Left renal cortex interstitium (tissue), 4 donors: Measurements from ENCODE around the gene SNAP29. TPM values are rescaled to one million over a fixed set of nuclear protein-coding genes. Genes with fewer than 3 reads are reported as not detected.
"Not testable (repeated sequence)": the region's sequence is repeated elsewhere in the genome, so short reads cannot be mapped to it uniquely, and the experiment has no call there.

Experiments used
- DNase-seq, 4 donors: peaks; one replicate each; pipeline ENCODE4 v3.0.0-alpha.2; 2013; ENCODE audit warnings: low read depth in 4 of 4, low spot score in 2 of 4, missing footprints in 1 of 4
- polyA plus RNA-seq, 4 donors: library from polyadenylated mRNA; unstranded; fragments of 120-200 nt; gene quantifications; one replicate each; pipeline ENCODE4 v1.2.1, GENCODE V29; 2013; ENCODE audit not compliant: insufficient read length in 4 of 4

Gene SNAP29
- polyA plus RNA-seq, 4 donors, result 30.1 to 33.8 (median 30.4) TPM

GRCh38 chr22:20834206-20834605 is 24.6 kb upstream of the SNAP29 start:
- no peak for DNase-seq

- no peak for DNase-seq
Measured at GRCh38 chr22:20834725-20835124, 24.1 kb upstream of the SNAP29 start.

- DNase-seq, result no peak
Measured at GRCh38 chr22:20836987-20837823, 21.6 kb upstream of the SNAP29 start.

GRCh38 chr22:20839354-20839753 is 19.5 kb upstream of the SNAP29 start:
- DNase-seq, result not testable (repeated sequence)

GRCh38 chr22:20839837-20840645 is 18.8 kb upstream of the SNAP29 start:
- no peak for DNase-seq

DNA sequence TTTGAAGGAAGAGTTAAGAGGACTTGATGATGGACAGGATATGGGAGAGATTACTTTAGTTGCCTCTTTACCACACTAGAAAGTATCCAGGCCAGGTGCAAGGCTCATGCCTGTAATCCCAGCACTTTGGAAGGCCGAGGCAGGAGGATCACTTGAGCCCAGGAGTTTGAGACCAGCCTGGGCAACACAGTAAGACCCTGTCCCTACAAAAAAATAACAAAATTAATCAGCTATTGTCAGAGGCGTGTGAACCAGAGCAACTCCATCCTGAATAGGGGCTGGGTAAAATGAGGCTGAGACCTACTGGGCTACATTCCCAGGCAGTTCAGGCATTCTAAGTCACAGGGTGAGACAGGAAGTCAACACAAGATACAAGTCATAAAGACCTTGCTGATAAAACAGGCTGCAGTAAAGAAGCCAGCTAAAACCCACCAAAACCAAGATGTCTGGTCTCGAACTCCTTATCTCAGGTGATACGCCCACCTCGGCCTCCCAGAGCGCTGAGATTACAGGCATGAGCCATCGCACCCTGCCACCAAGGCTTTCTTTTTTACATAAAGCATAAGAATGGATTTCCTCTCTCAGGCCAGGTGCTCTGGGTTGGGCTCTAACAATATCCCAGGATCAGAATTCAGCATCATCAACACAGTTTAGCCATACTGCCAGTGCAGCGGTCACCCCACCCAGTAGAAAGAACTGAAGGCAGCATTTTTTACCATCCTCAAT is 18.0 kb upstream of the SNAP29 start:
- no peak for DNase-seq

GRCh38 chr22:20843501-20843900 is 15.3 kb upstream of the SNAP29 start:
- no peak for DNase-seq

DNA sequence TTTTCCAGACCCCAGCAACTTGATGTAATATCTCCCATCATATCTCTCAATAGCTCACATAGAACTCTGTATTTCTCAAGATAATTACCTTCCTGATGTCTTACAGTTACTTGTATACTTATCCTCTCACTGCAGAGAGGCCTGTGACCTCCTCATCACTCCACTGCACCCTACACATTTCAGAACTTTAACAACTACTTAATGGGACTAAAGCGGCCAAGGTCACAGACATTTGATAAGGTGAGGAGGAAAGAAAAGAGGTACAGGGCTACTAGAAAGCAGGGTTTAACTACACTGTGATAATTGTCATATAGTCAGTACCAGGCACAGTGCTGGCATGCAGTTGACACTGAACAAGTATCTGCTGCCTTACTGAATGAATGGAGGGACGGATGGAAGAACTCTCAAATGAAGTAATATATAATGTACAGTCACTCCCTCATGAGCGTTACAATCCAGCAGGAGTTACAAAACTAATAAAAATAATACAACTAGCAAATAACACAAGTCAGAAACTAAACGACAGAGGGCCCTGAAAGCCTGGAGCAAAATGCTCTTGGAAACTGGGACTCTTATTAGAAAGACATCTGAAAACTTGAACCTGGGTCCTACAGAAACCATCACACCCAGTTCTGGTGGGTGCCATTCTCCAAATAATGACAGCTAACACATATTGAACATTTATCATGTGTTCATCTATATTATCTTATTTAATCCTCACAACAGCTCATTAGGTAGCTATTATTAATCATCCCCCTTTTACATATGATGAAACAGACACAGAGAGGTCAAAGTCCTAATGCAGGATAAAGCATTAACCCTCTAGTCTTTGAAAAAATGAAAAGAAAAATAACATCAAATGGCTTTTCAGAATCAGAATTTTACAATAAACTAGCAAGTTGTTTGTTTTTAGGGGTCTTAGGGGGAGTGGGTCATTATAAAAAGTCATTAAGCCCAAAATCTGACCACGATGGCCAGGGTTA is 14.5 kb upstream of the SNAP29 start:
- DNase-seq, result no peak

DNA sequence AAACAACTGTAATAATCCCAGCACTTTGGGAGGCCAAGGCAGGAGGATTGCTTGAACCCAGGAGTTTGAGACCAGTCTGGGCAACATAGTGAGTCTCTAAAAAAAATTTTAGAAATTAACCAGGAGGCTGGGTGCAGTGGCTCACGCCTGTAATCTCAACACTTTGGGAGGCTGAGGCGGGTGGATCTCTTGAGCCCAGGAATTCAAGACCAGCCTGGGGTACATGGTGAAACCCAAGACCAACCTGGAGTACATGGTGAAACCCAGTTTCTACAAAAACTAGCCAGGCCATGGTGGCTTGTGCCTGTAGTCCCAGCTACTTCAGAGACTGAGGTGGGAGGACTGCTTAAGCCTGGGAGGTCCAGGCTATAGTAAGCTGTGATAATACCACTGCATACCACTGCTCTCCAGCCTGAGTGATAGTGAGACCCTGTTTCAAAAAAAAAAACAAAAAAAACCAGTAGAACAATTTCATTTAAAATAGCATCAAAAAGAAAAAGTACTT is 11.4 kb upstream of the SNAP29 start:
- DNase-seq, result no peak

GRCh38 chr22:20852076-20852475 is 6.7 kb upstream of the SNAP29 start:
- DNase-seq, result no peak

- DNase-seq, result no peak
Measured at GRCh38 chr22:20852503-20852902, 6.3 kb upstream of the SNAP29 start.

DNA sequence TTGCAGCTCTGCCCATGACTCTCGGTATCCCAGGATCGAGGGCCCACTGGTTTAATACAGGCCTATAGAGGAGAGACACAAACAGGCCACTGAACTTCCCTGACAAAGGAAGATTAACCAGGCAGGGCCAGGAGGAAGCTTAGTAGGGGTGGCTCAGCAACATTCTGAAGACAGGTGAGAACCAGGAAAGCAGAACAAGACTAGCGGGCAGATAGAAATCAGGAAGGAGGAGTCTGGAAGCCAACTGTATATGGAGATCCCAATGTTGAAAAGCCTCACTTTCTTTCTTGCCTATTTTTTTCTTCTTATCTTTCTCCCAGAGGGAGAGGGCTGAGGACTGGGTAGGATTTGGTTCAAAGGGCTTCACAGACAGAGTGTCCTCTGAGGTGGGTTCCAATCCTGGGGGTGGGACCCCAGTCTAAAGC is 5.6 kb upstream of the SNAP29 start:
- DNase-seq, result no peak

DNA sequence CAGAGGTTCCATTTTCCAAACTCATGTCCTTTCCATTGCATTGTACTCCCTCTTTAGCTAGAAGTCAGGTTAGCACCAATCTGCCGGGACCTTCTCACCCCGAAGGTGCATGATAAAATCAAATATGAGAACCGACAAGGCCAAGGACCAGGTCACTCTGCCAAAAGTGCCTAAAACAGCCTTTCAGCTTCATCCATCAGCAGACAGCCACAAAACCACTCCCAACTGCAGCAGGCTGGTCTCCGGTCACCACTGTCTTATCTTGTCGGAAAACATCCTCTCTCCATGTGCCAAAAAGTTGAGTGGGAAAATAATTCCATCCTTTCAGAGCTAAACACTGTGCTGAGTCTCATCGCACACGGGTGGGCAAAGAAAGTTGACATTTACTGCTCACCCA is 1.6 kb upstream of the SNAP29 start:
- no peak for DNase-seq

DNA sequence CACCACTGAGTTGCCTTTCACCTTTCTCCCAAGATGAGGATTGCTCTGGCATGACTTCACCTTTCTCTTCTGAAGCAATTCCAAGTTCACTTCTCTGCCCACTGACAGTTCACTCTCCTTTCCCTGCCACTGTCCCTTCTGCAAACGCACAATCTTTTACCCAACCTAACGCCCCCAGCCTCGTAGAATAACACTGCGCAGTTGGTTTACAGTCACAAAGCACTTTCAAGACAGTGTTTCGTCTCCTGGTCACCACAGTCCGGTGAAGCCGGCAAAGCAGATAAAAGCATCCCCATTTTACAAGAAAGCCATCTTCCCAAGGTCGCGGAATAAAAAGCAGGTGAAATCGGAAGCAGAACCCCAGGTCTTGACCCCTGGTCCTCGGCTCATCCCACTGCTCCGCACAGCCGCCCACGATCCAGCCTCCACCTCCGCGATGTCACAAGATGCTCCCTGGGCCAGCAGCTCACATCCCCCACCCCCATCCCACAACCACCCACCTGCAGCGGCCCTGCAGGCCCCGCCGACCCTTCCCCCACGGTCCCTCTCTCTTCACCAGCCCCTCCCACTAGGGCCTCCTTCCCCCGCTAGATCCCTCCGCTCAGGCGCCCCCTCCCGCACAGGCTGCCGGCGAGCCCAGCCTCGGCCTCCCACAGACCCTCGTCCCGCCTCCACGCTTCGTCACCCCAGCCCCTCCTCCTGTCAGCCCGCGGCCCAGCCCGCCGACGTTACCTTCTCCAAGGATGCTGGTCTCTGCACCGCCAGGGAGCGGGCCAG is 781 bp upstream of the SNAP29 start:
- DNase-seq, result peak; percentile 48 to 80 (median 67)

DNA sequence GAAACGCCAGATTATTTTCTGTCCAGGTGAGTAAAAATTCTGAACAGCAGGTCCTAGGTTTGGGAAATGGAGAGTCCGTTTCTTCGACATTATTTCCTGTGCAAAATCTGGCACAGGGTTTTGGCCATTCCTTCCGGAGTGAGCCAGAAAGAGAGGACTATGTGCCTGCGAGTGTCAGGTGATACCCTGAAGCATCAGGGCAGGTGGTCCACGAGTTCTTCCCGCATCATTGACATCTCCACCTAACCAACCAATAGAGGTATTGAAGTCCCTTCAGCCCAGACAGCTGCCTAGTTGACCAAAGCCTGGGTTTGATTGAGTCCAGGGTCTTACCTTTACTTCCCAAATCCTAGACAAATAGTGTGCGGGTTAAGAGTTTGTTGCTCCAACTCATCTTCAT is 808 bp downstream of the SNAP29 start:
- DNase-seq, result no peak

DNA sequence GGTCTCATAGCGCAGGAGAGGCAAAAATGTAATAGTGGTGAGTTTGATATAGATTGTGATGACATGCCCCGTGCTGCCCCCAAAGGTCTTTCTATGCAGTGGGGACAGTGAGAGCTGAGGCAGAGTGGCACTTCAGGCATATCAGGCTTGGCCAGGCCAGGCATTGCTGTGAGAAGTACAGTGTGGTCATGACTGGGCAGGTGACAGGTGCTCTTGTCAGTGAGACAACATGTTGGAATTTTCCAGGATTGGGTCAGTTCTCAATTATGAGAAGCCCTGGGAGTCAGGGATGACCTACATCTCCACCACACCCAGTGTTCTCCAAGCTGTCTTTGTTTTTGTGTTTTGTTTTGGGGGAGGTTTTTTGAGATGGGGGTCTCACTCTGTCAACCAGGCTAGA is 3.7 kb downstream of the SNAP29 start:
- DNase-seq, result no peak

DNA sequence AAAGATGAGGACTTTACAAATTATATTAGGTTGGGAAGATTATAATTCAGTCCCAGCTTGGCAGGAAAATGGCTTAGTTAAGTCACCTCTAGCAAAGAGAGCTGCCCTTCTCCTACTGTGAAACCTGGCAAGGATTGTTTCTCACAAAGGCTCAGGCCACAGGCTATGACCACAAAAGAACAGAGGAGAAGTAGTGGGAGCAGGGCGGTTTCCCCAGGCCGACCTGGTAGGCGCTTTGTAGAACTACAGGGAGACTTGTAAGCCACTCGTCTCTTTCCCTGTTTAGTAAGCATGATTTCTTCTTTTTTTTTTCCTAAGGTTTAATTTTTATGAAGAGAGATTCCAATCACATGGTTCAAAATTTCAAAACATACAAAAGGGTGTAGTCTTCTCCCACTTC is 4.6 kb downstream of the SNAP29 start:
- no peak for DNase-seq

DNA sequence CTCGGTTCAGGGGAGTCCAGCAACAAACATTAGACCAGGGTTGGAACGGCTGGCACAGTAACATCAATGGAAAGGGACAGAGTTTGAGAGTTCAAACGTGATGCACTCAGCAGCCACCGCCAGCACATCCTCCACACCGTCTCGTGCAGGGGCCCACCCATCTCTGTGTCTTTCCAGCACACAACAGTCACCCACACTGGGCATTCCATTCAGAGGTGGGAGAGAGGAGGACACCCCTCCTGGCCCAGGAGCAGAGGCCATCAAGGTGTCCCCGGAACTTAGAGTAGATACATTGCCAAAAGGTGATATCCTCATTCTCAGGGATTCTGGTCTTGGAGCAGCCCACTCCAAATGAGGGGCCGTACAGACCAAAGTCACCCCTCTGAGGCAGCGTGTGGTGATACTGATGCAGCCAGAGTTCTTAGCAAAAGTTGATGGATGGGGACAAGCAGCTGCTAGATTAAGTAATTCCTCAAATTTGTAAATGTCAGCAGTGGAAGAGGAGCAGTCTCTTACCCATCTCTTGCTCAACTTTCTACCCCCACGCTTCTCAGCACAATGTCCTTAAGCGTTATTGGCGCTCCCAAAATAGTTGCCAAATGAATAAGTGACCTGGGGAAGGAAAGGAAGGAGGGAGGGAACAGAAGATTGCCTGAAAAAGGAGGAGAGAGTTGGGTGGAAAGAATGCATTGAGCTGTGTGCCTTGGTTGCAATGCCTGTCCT is 5.5 kb downstream of the SNAP29 start:
- DNase-seq, result no peak
